ENCODE data around the gene ZDHHC3. TPM values are rescaled to one million over a fixed set of nuclear protein-coding genes. Genes with fewer than 3 reads are reported as not detected.

Gene ZDHHC3
- total and polyA plus RNA-seq, 3 donors from 2014 or later: 122 to 248 (median 164) TPM

DNA sequence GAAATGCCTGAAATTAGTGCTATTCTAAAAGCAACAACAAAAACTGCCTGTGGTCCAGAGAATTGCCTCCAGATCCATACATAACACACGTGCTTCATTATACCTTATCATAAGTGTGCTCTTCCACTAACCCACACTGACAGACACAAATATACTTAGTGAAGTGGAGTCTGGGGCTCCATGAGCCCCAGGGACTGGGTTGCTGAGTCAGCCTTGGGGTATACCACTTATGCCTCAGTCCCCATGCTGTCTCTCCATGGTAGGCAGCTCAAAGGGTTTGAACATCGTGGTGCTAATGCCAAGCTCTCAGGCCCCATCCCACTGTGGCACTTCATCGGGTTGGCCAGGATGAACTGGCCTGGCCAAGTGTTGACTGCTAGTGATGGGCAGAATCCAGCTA, 10.8 kb downstream of the ZDHHC3 start:
- 86% methylated on average over 1 to 3 of the region's 3 CpGs for WGBS, 2 donors
- Histone ChIP-seq H3K27ac (no peak overlapping the region), H3K4me3 (no peak overlapping the region), H3K36me3 (ENCODE audit: low read depth, missing control alignments) (no peaks in the 10 kb centered on the region), H3K4me1 (no peaks in the 10 kb centered on the region), H3K27me3 (no peaks in the 10 kb centered on the region), H3K9me3 (no peaks in the 10 kb centered on the region)
- no peak for TF ChIP-seq POLR2A (IDR thresholded peaks at IDR 0.05)
- TF ChIP-seq, protein P1, sequence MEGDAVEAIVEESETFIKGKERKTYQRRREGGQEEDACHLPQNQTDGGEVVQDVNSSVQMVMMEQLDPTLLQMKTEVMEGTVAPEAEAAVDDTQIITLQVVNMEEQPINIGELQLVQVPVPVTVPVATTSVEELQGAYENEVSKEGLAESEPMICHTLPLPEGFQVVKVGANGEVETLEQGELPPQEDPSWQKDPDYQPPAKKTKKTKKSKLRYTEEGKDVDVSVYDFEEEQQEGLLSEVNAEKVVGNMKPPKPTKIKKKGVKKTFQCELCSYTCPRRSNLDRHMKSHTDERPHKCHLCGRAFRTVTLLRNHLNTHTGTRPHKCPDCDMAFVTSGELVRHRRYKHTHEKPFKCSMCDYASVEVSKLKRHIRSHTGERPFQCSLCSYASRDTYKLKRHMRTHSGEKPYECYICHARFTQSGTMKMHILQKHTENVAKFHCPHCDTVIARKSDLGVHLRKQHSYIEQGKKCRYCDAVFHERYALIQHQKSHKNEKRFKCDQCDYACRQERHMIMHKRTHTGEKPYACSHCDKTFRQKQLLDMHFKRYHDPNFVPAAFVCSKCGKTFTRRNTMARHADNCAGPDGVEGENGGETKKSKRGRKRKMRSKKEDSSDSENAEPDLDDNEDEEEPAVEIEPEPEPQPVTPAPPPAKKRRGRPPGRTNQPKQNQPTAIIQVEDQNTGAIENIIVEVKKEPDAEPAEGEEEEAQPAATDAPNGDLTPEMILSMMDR (IDR thresholded peaks at IDR 0.05): no peak
- intact Hi-C loops (cut with DNase I; ENCODE audit: low total_unique reads): no loop called here
- no peak for DNase-seq

DNA sequence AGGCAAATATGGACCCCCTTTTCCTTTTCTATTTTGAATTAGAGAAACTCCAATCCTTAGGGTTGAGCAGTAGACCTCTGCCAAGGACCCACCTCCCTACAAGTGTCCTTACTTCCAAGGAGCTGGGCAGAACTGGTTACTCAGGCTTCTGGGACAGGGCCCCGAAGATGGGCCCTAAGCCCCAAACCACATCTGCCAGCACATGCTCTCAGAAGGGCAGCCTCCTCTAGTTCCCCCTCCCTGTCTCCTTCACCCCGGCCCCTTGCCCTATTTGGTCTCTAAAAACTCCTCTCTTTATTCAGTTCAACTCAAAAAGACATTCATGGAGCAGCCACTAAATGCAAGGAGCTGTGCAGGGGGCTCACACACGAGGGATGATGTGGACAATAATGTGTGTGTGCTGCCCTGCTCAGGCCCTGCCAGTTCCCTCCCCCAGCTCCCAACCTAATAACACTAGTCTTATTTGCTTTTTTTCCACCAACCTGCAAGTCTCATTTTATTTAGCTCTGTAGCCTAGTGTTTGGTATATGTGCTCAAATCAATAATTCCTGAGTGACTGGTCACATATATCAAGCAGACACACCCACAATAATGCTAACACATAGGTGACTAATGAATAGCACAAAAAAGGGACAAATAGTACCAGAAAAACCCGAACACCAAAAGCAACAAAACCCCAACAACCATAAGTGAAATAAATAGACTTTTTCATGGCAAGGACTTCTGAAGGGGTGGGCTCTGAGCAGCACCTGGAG, 12.2 kb downstream of the ZDHHC3 start:
- intact Hi-C loops (cut with DNase I; ENCODE audit: low total_unique reads): no loop called here
- no peaks in the 10 kb centered on the region for H3K27me3 ChIP-seq
- H3K9me3 ChIP-seq: no peaks in the 10 kb centered on the region
- H3K27ac ChIP-seq: no peak overlapping the region
- H3K4me3 ChIP-seq: no peak overlapping the region
- WGBS, 2 donors: 87 to 89% methylated on average over 4 of the region's 4 CpGs
- DNase-seq: no peak
- H3K4me1 ChIP-seq: no peaks in the 10 kb centered on the region
- no peaks in the 10 kb centered on the region for H3K36me3 ChIP-seq (ENCODE audit: low read depth, missing control alignments)
- no peak for TF ChIP-seq POLR2A (IDR thresholded peaks at IDR 0.05)
- TF ChIP-seq, protein P1 (IDR thresholded peaks at IDR 0.05): no peak

GRCh38 chr3:44962621-44963393, 13.2 kb downstream of the ZDHHC3 start:
- no peaks in the 10 kb centered on the region for H3K9me3 ChIP-seq
- H3K27ac ChIP-seq: no peak overlapping the region
- no peak for DNase-seq
- 94% methylated on average over 6 of the region's 6 CpGs for whole genome bisulfite sequencing, 2 donors
- H3K4me3 ChIP-seq: no peak overlapping the region
- no peaks in the 10 kb centered on the region for H3K27me3 ChIP-seq
- TF ChIP-seq, protein P1 (IDR thresholded peaks at IDR 0.05): no peak
- no peak for TF ChIP-seq POLR2A (IDR thresholded peaks at IDR 0.05)
- H3K4me1 ChIP-seq: no peaks in the 10 kb centered on the region
- intact Hi-C loops (cut with DNase I; ENCODE audit: low total_unique reads): no loop called here
- H3K36me3 ChIP-seq (ENCODE audit: low read depth, missing control alignments): no peaks in the 10 kb centered on the region

- intact Hi-C loops (cut with DNase I; ENCODE audit: low total_unique reads): no loop called here
- DNase-seq: no peak
- WGBS, 2 donors: 80 to 95% methylated on average over 3 of the region's 3 CpGs
- Histone ChIP-seq H3K9me3 (no peaks in the 10 kb centered on the region), H3K27me3 (no peaks in the 10 kb centered on the region), H3K4me3 (no peak overlapping the region), H3K36me3 (ENCODE audit: low read depth, missing control alignments) (no peaks in the 10 kb centered on the region), H3K27ac (no peak overlapping the region), H3K4me1 (no peaks in the 10 kb centered on the region)
- TF ChIP-seq, protein P1 (IDR thresholded peaks at IDR 0.05): no peak
- no peak for TF ChIP-seq POLR2A (IDR thresholded peaks at IDR 0.05)
Observed at GRCh38 chr3:44961888-44962287, 14.1 kb downstream of the ZDHHC3 start.
